Trophoblast cell (in vitro differentiated cells and primary cell): ENCODE data around the gene SCN1B.

Experiments
- DNase-seq, 2 donors: peaks; one replicate each; pipeline ENCODE4 v3.0.0-alpha.2; 2016
- H2AFZ ChIP-seq: 2 replicates; pipeline ENCODE4 v1.6.1; 2013; ENCODE audit warnings: low read length, moderate library complexity, mild to moderate bottlenecking; ENCODE audit not compliant: insufficient read depth, poor library complexity
- H2AK5ac ChIP-seq: 2 replicates; pipeline ENCODE4 v1.6.1; 2013; ENCODE audit warnings: mild to moderate bottlenecking, low read length
- H2BK120ac ChIP-seq: 2 replicates; pipeline ENCODE4 v1.6.1; 2013; ENCODE audit warnings: low read length, mild to moderate bottlenecking, moderate library complexity; ENCODE audit not compliant: insufficient read depth, poor library complexity
- H2BK12ac ChIP-seq: 2 replicates; pipeline ENCODE4 v1.6.1; 2013; ENCODE audit warnings: mild to moderate bottlenecking, low read length, moderate library complexity
- H2BK5ac ChIP-seq: 2 replicates; pipeline ENCODE4 v1.6.1; 2013; ENCODE audit warnings: low read length, low read depth, moderate library complexity, mild to moderate bottlenecking; ENCODE audit not compliant: poor library complexity
- H3K14ac ChIP-seq: 2 replicates; pipeline ENCODE4 v1.6.1; 2013; ENCODE audit warnings: mild to moderate bottlenecking, low read length
- H3K18ac ChIP-seq: 2 replicates; pipeline ENCODE4 v1.6.1; 2013; ENCODE audit warnings: mild to moderate bottlenecking, low read length
- H3K23ac ChIP-seq: 2 replicates; pipeline ENCODE4 v1.6.1; 2013; ENCODE audit warnings: low read length
- H3K27ac ChIP-seq: 2 replicates; pipeline ENCODE4 v1.5.1; 2013; ENCODE audit warnings: low read depth, mild to moderate bottlenecking, inconsistent platforms, low read length, moderate library complexity
- H3K27me3 ChIP-seq: 2 replicates; pipeline ENCODE4 v1.6.1; 2013; ENCODE audit warnings: inconsistent platforms, mild to moderate bottlenecking, low read length, moderate library complexity; ENCODE audit not compliant: insufficient read depth
- H3K36me3 ChIP-seq, 2 experiments: 1 replicate in 1 of 2; 2 replicates in 1 of 2; pipeline ENCODE4 v1.6.1; 2013; ENCODE audit warnings: low read length in 2 of 2, mild to moderate bottlenecking in 2 of 2, moderate library complexity in 1 of 2; ENCODE audit not compliant: insufficient read depth in 2 of 2, control insufficient read depth in 1 of 2
- H3K4ac ChIP-seq: 2 replicates; pipeline ENCODE4 v1.6.1; 2013; ENCODE audit warnings: low read depth, mild to moderate bottlenecking, low read length, moderate library complexity
- H3K4me1 ChIP-seq, 2 experiments: 1 replicate in 1 of 2; 2 replicates in 1 of 2; pipeline ENCODE4 v1.6.1; 2013; ENCODE audit warnings: low read length in 2 of 2, mild to moderate bottlenecking in 2 of 2, moderate library complexity in 1 of 2; ENCODE audit not compliant: insufficient read depth in 2 of 2, control insufficient read depth in 1 of 2
- H3K4me2 ChIP-seq: 2 replicates; pipeline ENCODE4 v1.6.1; 2013; ENCODE audit warnings: inconsistent platforms, mild to moderate bottlenecking, low read length, moderate library complexity
- H3K4me3 ChIP-seq: 2 replicates; pipeline ENCODE4 v1.5.1; 2013; ENCODE audit warnings: mild to moderate bottlenecking, low read depth, low read length, inconsistent platforms
- H3K79me1 ChIP-seq: one replicate; pipeline ENCODE4 v1.6.1; 2013; ENCODE audit warnings: low read length
- H3K79me2 ChIP-seq: 2 replicates; pipeline ENCODE4 v1.6.1; 2013; ENCODE audit warnings: low read length, mild to moderate bottlenecking; ENCODE audit not compliant: control insufficient read depth, insufficient read depth, poor library complexity
- H3K9ac ChIP-seq: 2 replicates; pipeline ENCODE4 v1.6.1; 2013; ENCODE audit warnings: mild to moderate bottlenecking, low read length
- H3K9me3 ChIP-seq: 2 replicates; pipeline ENCODE4 v1.6.1; 2013; ENCODE audit warnings: low read depth, mild to moderate bottlenecking, control low read depth, inconsistent platforms, low read length; ENCODE audit not compliant: insufficient read depth
- H4K12ac ChIP-seq: 2 replicates; pipeline ENCODE4 v1.6.1; 2013; ENCODE audit warnings: low read depth, mild to moderate bottlenecking, low read length, moderate library complexity
- H4K8ac ChIP-seq: 2 replicates; pipeline ENCODE4 v1.6.1; 2013; ENCODE audit warnings: low read depth, mild to moderate bottlenecking, low read length, moderate library complexity
- H4K91ac ChIP-seq: one replicate; pipeline ENCODE4 v1.6.1; 2013; ENCODE audit warnings: low read depth, mild to moderate bottlenecking, low read length, moderate library complexity
- WGBS: extraction: QIAGEN DNeasy Blood & Tissue Kit; methylation state at CpG from one replicate; pipeline ENCODE4 v1.1.7; 2013; ENCODE audit warnings: missing lambda C conversion rate; ENCODE audit not compliant: insufficient read length, insufficient coverage; ENCODE audit errors: extremely low coverage; 5-methylcytosine and 5-hydroxymethylcytosine counted together

Gene SCN1B

GRCh38 chr19:35032356-35032865 is 2.1 kb downstream of the SCN1B start:
- no peak overlapping the region for H2AFZ ChIP-seq
- H3K14ac ChIP-seq = no peak overlapping the region
- no peak overlapping the region for H4K12ac ChIP-seq
- no peak overlapping the region for H2BK120ac ChIP-seq
- WGBS = no CpG with 5 or more reads among the region's 17 CpGs
- no peak overlapping the region for H3K27ac ChIP-seq
- H3K4me1 ChIP-seq = peaks cover 5 to 10% of the 10 kb centered on the region in 2 experiments
- H3K9ac ChIP-seq = no peak overlapping the region
- H2BK5ac ChIP-seq = no peak overlapping the region
- no peak overlapping the region for H3K4me3 ChIP-seq
- peaks cover 20% of the 10 kb centered on the region for H3K27me3 ChIP-seq
- H2AK5ac ChIP-seq = no peak overlapping the region
- H4K91ac ChIP-seq = no peak overlapping the region
- no peaks in the 10 kb centered on the region for H3K9me3 ChIP-seq
- no peak overlapping the region for H3K4ac ChIP-seq
- H3K4me2 ChIP-seq = no peak overlapping the region
- no peaks in the 10 kb centered on the region for H3K79me1 ChIP-seq
- no peak overlapping the region for H3K23ac ChIP-seq
- H3K79me2 ChIP-seq = no peaks in the 10 kb centered on the region
- H2BK12ac ChIP-seq = no peak overlapping the region
- DNase-seq = no peak
- no peak overlapping the region for H3K18ac ChIP-seq
- H4K8ac ChIP-seq = no peak overlapping the region
- H3K36me3 ChIP-seq = peaks cover 9% of the 10 kb centered on the region in 2 experiments

DNA sequence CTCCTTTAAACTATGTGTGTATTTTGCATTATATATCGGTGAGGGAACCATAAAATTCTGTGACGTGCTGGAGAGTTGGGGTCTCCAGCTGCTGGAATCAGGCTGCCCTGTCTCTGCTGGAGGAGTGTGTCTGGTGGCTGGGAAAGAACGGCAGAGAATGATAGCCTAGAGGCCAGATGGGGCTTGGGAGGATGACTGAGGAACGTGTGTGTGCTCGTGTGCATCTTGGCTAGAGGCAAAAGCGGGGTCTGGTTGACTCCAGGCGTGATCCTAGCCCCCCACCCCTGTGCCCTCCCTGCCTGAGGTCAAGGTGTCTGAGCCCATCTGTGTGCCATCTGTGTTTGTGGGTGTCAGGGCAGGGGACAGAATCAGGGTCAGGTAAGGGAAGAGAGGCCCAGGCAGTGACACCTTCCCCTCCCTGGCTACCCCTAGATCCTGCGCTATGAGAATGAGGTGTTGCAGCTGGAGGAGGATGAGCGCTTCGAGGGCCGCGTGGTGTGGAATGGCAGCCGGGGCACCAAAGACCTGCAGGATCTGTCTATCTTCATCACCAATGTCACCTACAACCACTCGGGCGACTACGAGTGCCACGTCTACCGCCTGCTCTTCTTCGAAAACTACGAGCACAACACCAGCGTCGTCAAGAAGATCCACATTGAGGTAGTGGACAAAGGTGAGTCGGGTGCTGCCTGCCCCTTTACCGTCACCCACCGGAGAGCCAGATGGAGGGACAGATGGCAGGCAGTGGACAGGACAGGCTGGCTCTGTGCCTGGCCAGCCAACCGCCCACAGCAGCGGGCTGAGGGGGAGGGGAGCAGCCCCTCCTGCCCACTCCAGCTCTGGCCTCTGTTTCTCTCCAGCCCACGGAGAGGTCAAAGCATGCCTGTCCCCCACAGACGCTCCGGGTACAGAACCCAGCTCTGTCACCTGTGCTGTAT is 3.1 kb downstream of the SCN1B start:
- no peaks in the 10 kb centered on the region for H3K79me2 ChIP-seq
- H3K23ac ChIP-seq = no peak overlapping the region
- H4K91ac ChIP-seq = no peak overlapping the region
- H3K4ac ChIP-seq = no peak overlapping the region
- no peaks in the 10 kb centered on the region for H3K9me3 ChIP-seq
- H3K27ac ChIP-seq = no peak overlapping the region
- no peak overlapping the region for H3K14ac ChIP-seq
- no peak overlapping the region for H2BK5ac ChIP-seq
- H2AK5ac ChIP-seq = no peak overlapping the region
- H3K36me3 ChIP-seq = peaks cover 0 to under 1% of the 10 kb centered on the region in 2 experiments
- peaks cover 20% of the 10 kb centered on the region for H3K27me3 ChIP-seq
- no peaks in the 10 kb centered on the region for H3K79me1 ChIP-seq
- H3K4me2 ChIP-seq = no peak overlapping the region
- no peak overlapping the region for H4K8ac ChIP-seq
- no peak overlapping the region for H2BK12ac ChIP-seq
- no peak overlapping the region for H2BK120ac ChIP-seq
- no peak overlapping the region for H3K9ac ChIP-seq
- H3K18ac ChIP-seq = no peak overlapping the region
- no peak for DNase-seq
- no peak overlapping the region for H3K4me3 ChIP-seq
- no peak overlapping the region for H2AFZ ChIP-seq
- no peak overlapping the region for H4K12ac ChIP-seq
- peaks cover 5 to 10% of the 10 kb centered on the region in 2 experiments for H3K4me1 ChIP-seq
- WGBS = no CpG with 5 or more reads among the region's 30 CpGs

DNA sequence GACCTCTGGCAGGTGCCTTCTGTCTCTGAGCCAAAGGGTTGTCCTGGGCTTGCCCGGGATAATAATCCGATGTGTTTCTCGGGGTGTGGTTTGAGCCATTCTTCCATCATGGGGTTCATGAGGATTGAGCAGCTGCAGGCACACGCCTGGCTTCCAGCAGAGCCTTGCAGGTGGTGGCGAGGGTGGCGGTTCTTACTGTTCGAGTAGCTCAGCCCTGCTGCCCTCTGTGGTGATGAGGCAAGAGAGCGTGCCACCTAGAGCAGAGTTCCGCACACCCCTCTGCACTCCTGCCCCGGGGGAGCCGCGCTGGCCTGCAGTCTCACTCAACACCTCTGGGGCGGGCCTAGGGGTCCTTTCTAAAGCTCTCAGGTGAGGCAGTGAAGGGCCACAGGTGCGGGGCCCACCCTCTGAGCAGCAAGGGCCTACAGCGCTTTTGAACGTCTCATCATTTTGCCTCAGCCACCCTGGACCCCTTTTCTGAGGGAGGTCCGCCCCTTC is 3.8 kb downstream of the SCN1B start:
- Histone ChIP-seq H2AFZ (no peak overlapping the region), H3K4me1 (peaks cover 5 to 10% of the 10 kb centered on the region in 2 experiments), H3K27me3 (peaks cover 20% of the 10 kb centered on the region), H3K4ac (no peak overlapping the region), H3K9ac (no peak overlapping the region), H3K79me2 (no peaks in the 10 kb centered on the region), H3K27ac (no peak overlapping the region), H3K4me3 (no peak overlapping the region), H3K23ac (no peak overlapping the region), H4K8ac (no peak overlapping the region), H4K91ac (no peak overlapping the region), H2BK12ac (no peak overlapping the region), H2AK5ac (no peak overlapping the region), H2BK5ac (no peak overlapping the region), H2BK120ac (no peak overlapping the region), H3K79me1 (no peaks in the 10 kb centered on the region), H3K18ac (no peak overlapping the region), H3K4me2 (no peak overlapping the region), H3K14ac (no peak overlapping the region), H3K9me3 (no peaks in the 10 kb centered on the region), H3K36me3 (no peaks in the 10 kb centered on the region), H4K12ac (no peak overlapping the region)
- WGBS = no CpG with 5 or more reads among the region's 17 CpGs
- no peak for DNase-seq

GRCh38 chr19:35034588-35035382 is 4.5 kb downstream of the SCN1B start:
- Histone ChIP-seq H3K79me1 (no peaks in the 10 kb centered on the region), H4K91ac (no peak overlapping the region), H3K4ac (no peak overlapping the region), H4K12ac (no peak overlapping the region), H2AK5ac (no peak overlapping the region), H3K27ac (no peak overlapping the region), H3K9me3 (no peaks in the 10 kb centered on the region), H2BK12ac (no peak overlapping the region), H3K79me2 (no peaks in the 10 kb centered on the region), H3K27me3 (peaks cover 19% of the 10 kb centered on the region), H3K9ac (no peak overlapping the region), H3K18ac (no peak overlapping the region), H2BK5ac (no peak overlapping the region), H2AFZ (no peak overlapping the region), H2BK120ac (no peak overlapping the region), H3K4me3 (no peak overlapping the region), H3K36me3 (no peaks in the 10 kb centered on the region), H3K4me2 (no peak overlapping the region), H3K14ac (no peak overlapping the region), H4K8ac (no peak overlapping the region), H3K23ac (no peak overlapping the region), H3K4me1 (peaks cover 4 to 8% of the 10 kb centered on the region in 2 experiments)
- no peak for DNase-seq
- no CpG with 5 or more reads among the region's 17 CpGs for WGBS
